HepG2 (cell line): ENCODE results near the gene TMEM247. TPM values are rescaled to one million over a fixed set of nuclear protein-coding genes. Genes with fewer than 3 reads are reported as not detected.

ENCODE experiments used
- ATAC-seq: fragments of 200-7000 bp; cut with Tn5 transposase; 3 replicates; pipeline ENCODE4 v1.9.1; 2020; ENCODE audit warnings: mild to moderate bottlenecking, moderate library complexity
- BruUV-seq: library from RNA; stranded (reverse); fragments of 400-500 nt; replicated peaks from 2 replicates; lab custom pipeline; 2021; lab: Mats Ljungman, UMichigan
- CTCF ChIA-PET: fragments of 300-600 bp; formaldehyde crosslinking; extraction: SDS; loops from one replicate; lab custom pipeline; 2021; ENCODE audit warnings: low total read pairs, inconsistent platforms, low intra/inter-chr PET ratio; lab: Yijun Ruan, JAX
- POLR2A ChIA-PET: fragments of 350-600 bp; sonication (Branson Sonifier 250); formaldehyde crosslinking; loops from one replicate; lab custom pipeline; 2020; ENCODE audit warnings: antibody characterized with exemption, inconsistent platforms; lab: Yijun Ruan, JAX
- DNase-seq: peaks from one replicate; pipeline ENCODE4 v3.0.0-alpha.2; 2015; ENCODE audit warnings: low spot score
- FAIRE-seq: peaks from 3 replicates; lab custom pipeline; 2011; peaks lifted over from hg19 to GRCh38; lab: Jason Lieb, UNC
- H2AFZ ChIP-seq: one replicate; pipeline ENCODE4 v1.6.1; 2011; ENCODE audit warnings: low read length, inconsistent platforms
- H3K27ac ChIP-seq: fragments of 300-600 bp; 3 replicates; pipeline ENCODE4 v1.8.0; 2011; ENCODE audit warnings: mixed run types, mild to moderate bottlenecking, mixed read lengths, low read length, inconsistent platforms; ENCODE audit not compliant: insufficient read depth; ENCODE audit errors: extremely low read length
- H3K27me3 ChIP-seq, 2 experiments: fragments of 200-600 bp in 1 of 2; 2 replicates in 1 of 2; 3 replicates in 1 of 2; pipeline versions ENCODE4 v1.6.0 to v1.8.0; 2011; ENCODE audit warnings: low read length in 2 of 2, mild to moderate bottlenecking in 2 of 2, moderate library complexity in 2 of 2, inconsistent platforms in 1 of 2; ENCODE audit not compliant: insufficient read depth in 2 of 2, control insufficient read depth in 1 of 2
- H3K36me3 ChIP-seq, 2 experiments: fragments of 200-600 bp in 1 of 2; replicated peaks in 1 of 2; 2 replicates in 1 of 2; 3 replicates in 1 of 2; pipeline versions ENCODE4 v1.5.1 to v1.8.0; 2011; ENCODE audit warnings: low read length in 2 of 2, inconsistent platforms in 1 of 2; ENCODE audit not compliant: insufficient read depth in 2 of 2, control insufficient read depth in 1 of 2
- H3K4me1 ChIP-seq: 2 replicates; pipeline ENCODE4 v1.5.1; 2012; ENCODE audit warnings: low read length, inconsistent platforms; ENCODE audit not compliant: insufficient read depth
- H3K4me2 ChIP-seq: 2 replicates; pipeline ENCODE4 v1.6.0; 2011; ENCODE audit warnings: low read depth, low read length, inconsistent platforms
- H3K4me3 ChIP-seq, 3 experiments: fragments of 200-600 bp in 1 of 3; sonication (generic), shearing (Covaris generic) in 1 of 3; replicated peaks in 1 of 3; 2 replicates each; pipeline ENCODE4 v1.5.1; 2011 to 2016; ENCODE audit warnings: low read length in 3 of 3, inconsistent platforms in 2 of 3, low read depth in 2 of 3, mild to moderate bottlenecking in 2 of 3, control low read depth in 1 of 3, mixed read lengths in 1 of 3; ENCODE audit not compliant: insufficient read depth in 1 of 3
- H3K79me2 ChIP-seq: one replicate; pipeline ENCODE4 v1.6.1; 2011; ENCODE audit warnings: low read length, inconsistent platforms; ENCODE audit not compliant: insufficient read depth
- H3K9ac ChIP-seq: 2 replicates; pipeline ENCODE4 v1.6.0; 2011; ENCODE audit warnings: mild to moderate bottlenecking, low read depth, low read length, inconsistent platforms; ENCODE audit not compliant: insufficient read depth
- H3K9me3 ChIP-seq: 2 replicates; pipeline ENCODE4 v1.5.1; 2012; ENCODE audit warnings: mild to moderate bottlenecking, low read length
- H4K20me1 ChIP-seq: 2 replicates; pipeline ENCODE4 v1.6.0; 2011; ENCODE audit warnings: inconsistent platforms, mild to moderate bottlenecking, low read length, moderate library complexity; ENCODE audit not compliant: insufficient read depth
- GABPB1 ChIP-seq: IDR thresholded peaks from 2 replicates; pipeline ENCODE4 v1.6.1; 2016; ENCODE audit warnings: mild to moderate bottlenecking, missing genetic modification reagents, moderate library complexity, missing compliant biosample characterization
- ISX ChIP-seq: sonication (generic); formaldehyde crosslinking; conservative IDR thresholded peaks from 2 replicates; pipeline ENCODE4 v1.5.0; 2020; ENCODE audit warnings: missing genetic modification reagents
- JUND ChIP-seq: sonication (generic); formaldehyde crosslinking; IDR thresholded peaks from 2 replicates; pipeline ENCODE4 v1.8.0; 2022; ENCODE audit warnings: mild to moderate bottlenecking, missing genetic modification reagents
- MLLT10 ChIP-seq: sonication (generic); formaldehyde crosslinking; IDR thresholded peaks from 2 replicates; pipeline ENCODE4 v1.4.0; 2020; ENCODE audit warnings: missing genetic modification reagents
- ZNF12 ChIP-seq: sonication (generic); formaldehyde crosslinking; IDR thresholded peaks from 2 replicates; pipeline ENCODE4 v1.5.0; 2020; ENCODE audit warnings: missing genetic modification reagents
- WGBS: methylation state at CpG from one replicate; pipeline ENCODE4 v1.1.6; 2017; ENCODE audit warnings: low lambda C conversion rate; 5-methylcytosine and 5-hydroxymethylcytosine counted together
- in situ Hi-C: cut with HindIII; loops from 2 replicates; pipeline ENCODE4 v1.10.0; 2017; ENCODE audit warnings: low pct_unique_long_range_greater_than_20kb; ENCODE audit not compliant: extremely low pct_ligation_motif_present
- intact Hi-C: fragments of 100-400 bp; cut with micrococcal nuclease; formaldehyde crosslinking; loops from one replicate; pipeline ENCODE4 v1.10.0; 2022; ENCODE audit not compliant: unreplicated experiment
- polyA plus RNA-seq, 8 experiments: library from polyadenylated mRNA; depleted of rRNA in 3 of 8; stranded (reverse) in 7 of 8; unstranded in 1 of 8; fragments of >200 nt; fragmentation: Illumina TruSeq in 4 of 8; extraction: Trizol in 4 of 8; gene quantifications; 2 replicates each; pipeline versions ENCODE4 v1.2.1 to v1.2.3, GENCODE V29; 2011 to 2016; ENCODE audit warnings: low read depth in 4 of 8, missing spikeins in 1 of 8, mixed read lengths in 1 of 8; ENCODE audit not compliant: insufficient read depth in 1 of 8
- total RNA-seq, 5 experiments: library from RNA; depleted of rRNA; stranded (reverse); fragments of >200 nt; fragmentation: Illumina TruSeq; extraction: Trizol; gene quantifications; 2 replicates each; pipeline ENCODE4 v1.2.3, GENCODE V29; 2016; ENCODE audit warnings: low read depth in 1 of 5
- TF ChIP-seq, protein P1 (sequence below): sonication (generic); formaldehyde crosslinking; IDR thresholded peaks from 2 replicates; pipeline ENCODE4 v1.4.0; 2020; ENCODE audit warnings: missing genetic modification reagents
- TF ChIP-seq, protein P2 (sequence below), 2 experiments: sonication (generic) in 1 of 2; formaldehyde crosslinking in 1 of 2; IDR thresholded peaks; 2 replicates each; pipeline versions ENCODE4 v1.5.1 to v1.6.1; 2011 to 2020; ENCODE audit warnings: borderline replicate concordance in 1 of 2, low read depth in 1 of 2, low read length in 1 of 2, mild to moderate bottlenecking in 1 of 2, missing genetic modification reagents in 1 of 2, moderate library complexity in 1 of 2

Gene TMEM247
- total and polyA plus RNA-seq, 2 of the 13 experiments (the other 11 are each of a cell fraction or from before 2014, with no cell fraction given), result not detected

DNA sequence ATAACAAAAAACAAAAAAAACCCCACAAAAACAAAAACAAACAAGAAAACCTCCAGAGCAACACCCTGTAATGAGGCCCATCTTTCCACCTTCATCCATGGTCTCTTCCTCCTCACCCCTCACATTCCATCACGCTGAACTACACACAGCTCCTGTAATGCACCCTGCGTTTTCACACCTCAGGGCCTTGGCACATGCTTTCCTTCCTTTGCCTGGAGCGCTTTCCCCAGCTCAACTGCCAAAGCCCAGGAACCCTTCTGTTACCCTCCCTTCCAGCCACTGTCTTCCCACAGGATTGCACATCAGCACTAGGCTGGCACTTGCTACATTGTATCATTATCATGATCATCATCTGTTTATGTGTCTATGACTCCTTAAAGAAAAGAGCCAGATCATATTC is 29.4 kb downstream of the TMEM247 start:
- intact Hi-C loops (no loop called here), in situ Hi-C loops (no loop called here)
- DNase-seq, result no peak
- BruUV-seq, result no TSS peak
- H3K4me1 ChIP-seq, result peaks cover 7% of the 10 kb centered on the region; the same call in 1 of the 2 replicates
- no peaks in the 10 kb centered on the region for H3K79me2 ChIP-seq
- no peaks in the 10 kb centered on the region for H3K36me3 ChIP-seq
- peaks cover 2 to 51% of the 10 kb centered on the region in 2 experiments; a peak in 4 of 5 replicates for H3K27me3 ChIP-seq
- no peak overlapping the region for H2AFZ ChIP-seq
- POLR2A ChIA-PET, result no interaction called here
- TF ChIP-seq, protein P1, sequence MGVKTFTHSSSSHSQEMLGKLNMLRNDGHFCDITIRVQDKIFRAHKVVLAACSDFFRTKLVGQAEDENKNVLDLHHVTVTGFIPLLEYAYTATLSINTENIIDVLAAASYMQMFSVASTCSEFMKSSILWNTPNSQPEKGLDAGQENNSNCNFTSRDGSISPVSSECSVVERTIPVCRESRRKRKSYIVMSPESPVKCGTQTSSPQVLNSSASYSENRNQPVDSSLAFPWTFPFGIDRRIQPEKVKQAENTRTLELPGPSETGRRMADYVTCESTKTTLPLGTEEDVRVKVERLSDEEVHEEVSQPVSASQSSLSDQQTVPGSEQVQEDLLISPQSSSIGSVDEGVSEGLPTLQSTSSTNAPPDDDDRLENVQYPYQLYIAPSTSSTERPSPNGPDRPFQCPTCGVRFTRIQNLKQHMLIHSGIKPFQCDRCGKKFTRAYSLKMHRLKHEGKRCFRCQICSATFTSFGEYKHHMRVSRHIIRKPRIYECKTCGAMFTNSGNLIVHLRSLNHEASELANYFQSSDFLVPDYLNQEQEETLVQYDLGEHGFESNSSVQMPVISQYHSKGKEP (CRISPR knock-in tag), result no peak
- TF ChIP-seq, protein P2, sequence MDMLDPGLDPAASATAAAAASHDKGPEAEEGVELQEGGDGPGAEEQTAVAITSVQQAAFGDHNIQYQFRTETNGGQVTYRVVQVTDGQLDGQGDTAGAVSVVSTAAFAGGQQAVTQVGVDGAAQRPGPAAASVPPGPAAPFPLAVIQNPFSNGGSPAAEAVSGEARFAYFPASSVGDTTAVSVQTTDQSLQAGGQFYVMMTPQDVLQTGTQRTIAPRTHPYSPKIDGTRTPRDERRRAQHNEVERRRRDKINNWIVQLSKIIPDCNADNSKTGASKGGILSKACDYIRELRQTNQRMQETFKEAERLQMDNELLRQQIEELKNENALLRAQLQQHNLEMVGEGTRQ (IDR thresholded peaks at IDR 0.05; ENCODE audit: low read depth, low read length), result no peak
- TF ChIP-seq, protein P2 (CRISPR knock-in tag; IDR thresholded peaks at IDR 0.05; ENCODE audit: borderline replicate concordance), result no peak
- TF ChIP-seq GABPB1 (CRISPR knock-in tag) (no peak), ZNF12 (CRISPR knock-in tag) (no peak), MLLT10 (no peak), JUND (no peak), ISX (CRISPR knock-in tag) (no peak)
- TF ChIP-seq, all 625 proteins: peak for 0
- WGBS, result 53% methylated on average over 3 of the region's 3 CpGs
- no peak overlapping the region for H3K9ac ChIP-seq
- CTCF ChIA-PET, result no interaction called here
- FAIRE-seq (no peak), ATAC-seq (no peak)
- no peak overlapping the region for H3K27ac ChIP-seq
- H3K4me3 ChIP-seq, result no peak overlapping the region
- H4K20me1 ChIP-seq, result no peaks in the 10 kb centered on the region
- no peak overlapping the region for H3K4me2 ChIP-seq
- no peaks in the 10 kb centered on the region for H3K9me3 ChIP-seq
